ENCODE data around the gene INSYN2B. TPM values are rescaled to one million over a fixed set of nuclear protein-coding genes. Genes with fewer than 3 reads are reported as not detected.
A peak's percentile ranks its signal among the peaks of the same experiment; 100 is the strongest.

The INSYN2B gene
- total RNA-seq, 1 donor = 12.5 TPM

GRCh38 chr5:169895926-169896325 lies 84.4 kb downstream of the INSYN2B start:
- DNase-seq (ENCODE audit: low read depth) = no peak
- H3K4me3 ChIP-seq (ENCODE audit: low read depth, low read length) = no peak overlapping the region
- TF ChIP-seq CTCF (IDR thresholded peaks at IDR 0.05; ENCODE audit: insufficient read depth, low read depth, low read length) = no peak

GRCh38 chr5:169893571-169893970 lies 86.7 kb downstream of the INSYN2B start:
- no peak for TF ChIP-seq CTCF (IDR thresholded peaks at IDR 0.05; ENCODE audit: insufficient read depth, low read depth, low read length)
- DNase-seq (ENCODE audit: low read depth) = no peak
- H3K4me3 ChIP-seq (ENCODE audit: low read depth, low read length) = no peak overlapping the region

DNA sequence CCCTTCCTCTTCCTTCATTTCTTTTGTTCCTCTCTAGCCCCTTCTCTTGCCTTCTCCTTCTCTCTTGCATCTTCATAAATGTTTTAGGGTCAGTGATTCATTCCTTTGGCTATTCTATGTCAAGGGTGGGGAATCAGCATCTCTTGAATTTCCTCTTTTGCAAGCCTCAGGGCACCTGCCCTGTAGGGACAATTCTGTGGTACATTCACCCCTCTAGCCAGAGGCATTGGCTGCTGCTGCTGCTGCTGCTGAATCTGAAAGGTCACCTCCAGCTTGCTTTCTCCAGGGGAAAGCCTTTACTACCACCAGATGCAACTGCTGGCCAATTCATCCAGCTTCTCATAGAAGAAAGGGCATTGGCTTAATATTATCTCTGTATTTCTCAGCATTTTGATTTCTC lies 87.3 kb downstream of the INSYN2B start:
- no peak for TF ChIP-seq CTCF (IDR thresholded peaks at IDR 0.05; ENCODE audit: insufficient read depth, low read depth, low read length)
- DNase-seq (ENCODE audit: low read depth) = no peak
- no peak overlapping the region for H3K4me3 ChIP-seq (ENCODE audit: low read depth, low read length)

DNA sequence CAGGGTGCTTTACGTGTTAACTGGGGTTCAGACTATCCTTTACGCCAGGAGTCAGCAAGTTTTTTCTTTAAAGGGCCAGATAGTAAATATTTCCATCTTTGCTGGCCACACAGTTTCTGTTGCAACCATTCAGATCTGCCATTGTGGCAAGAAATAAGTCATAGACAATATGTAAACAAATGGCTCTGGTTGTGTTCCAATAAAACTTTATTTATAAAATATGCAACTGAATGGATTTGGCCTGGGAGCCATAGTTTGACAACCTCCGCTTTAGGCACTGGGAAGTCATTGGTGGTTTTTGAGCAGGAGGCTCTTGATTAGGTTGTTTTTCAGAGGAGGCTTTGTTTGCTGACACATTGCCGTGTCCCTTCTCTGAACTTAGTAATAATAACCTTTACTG lies 90.7 kb downstream of the INSYN2B start:
- TF ChIP-seq CTCF (IDR thresholded peaks at IDR 0.05; ENCODE audit: insufficient read depth, low read depth, low read length) = no peak
- no peak overlapping the region for H3K4me3 ChIP-seq (ENCODE audit: low read depth, low read length)
- peak; percentile 46 for DNase-seq (ENCODE audit: low read depth)

GRCh38 chr5:169886677-169887076 lies 93.6 kb downstream of the INSYN2B start:
- no peak for DNase-seq (ENCODE audit: low read depth)
- no peak overlapping the region for H3K4me3 ChIP-seq (ENCODE audit: low read depth, low read length)
- no peak for TF ChIP-seq CTCF (IDR thresholded peaks at IDR 0.05; ENCODE audit: insufficient read depth, low read depth, low read length)

DNA sequence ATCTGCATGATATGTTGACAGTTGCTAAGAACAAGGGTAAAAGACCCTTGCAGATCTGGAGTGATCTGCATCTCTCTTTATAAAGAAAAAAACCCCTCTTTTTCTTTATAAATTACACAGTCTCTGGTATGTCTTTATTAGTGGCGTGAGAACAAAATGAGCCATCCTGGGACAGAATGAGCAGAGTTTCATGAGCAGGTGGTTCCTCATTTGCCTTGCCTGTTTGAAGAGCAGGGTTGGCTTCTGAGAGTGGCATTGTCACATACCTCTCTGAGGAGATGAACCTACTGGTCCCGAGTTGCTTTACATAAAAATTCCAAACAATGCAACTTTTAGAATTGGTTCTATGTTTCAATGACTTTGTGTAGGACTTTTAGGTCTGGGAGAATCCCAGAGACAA lies 94.3 kb downstream of the INSYN2B start:
- TF ChIP-seq CTCF (IDR thresholded peaks at IDR 0.05; ENCODE audit: insufficient read depth, low read depth, low read length) = no peak
- no peak overlapping the region for H3K4me3 ChIP-seq (ENCODE audit: low read depth, low read length)
- no peak for DNase-seq (ENCODE audit: low read depth)

- no peak overlapping the region for H3K4me3 ChIP-seq (ENCODE audit: low read depth, low read length)
- no peak for DNase-seq (ENCODE audit: low read depth)
- TF ChIP-seq CTCF (IDR thresholded peaks at IDR 0.05; ENCODE audit: insufficient read depth, low read depth, low read length) = no peak
Observed at GRCh38 chr5:169881702-169882303, 98.5 kb downstream of the INSYN2B start.

Measured in fibroblast of villous mesenchyme (primary cell).